ENCODE data around the gene IQSEC1.

Gene IQSEC1

DNA sequence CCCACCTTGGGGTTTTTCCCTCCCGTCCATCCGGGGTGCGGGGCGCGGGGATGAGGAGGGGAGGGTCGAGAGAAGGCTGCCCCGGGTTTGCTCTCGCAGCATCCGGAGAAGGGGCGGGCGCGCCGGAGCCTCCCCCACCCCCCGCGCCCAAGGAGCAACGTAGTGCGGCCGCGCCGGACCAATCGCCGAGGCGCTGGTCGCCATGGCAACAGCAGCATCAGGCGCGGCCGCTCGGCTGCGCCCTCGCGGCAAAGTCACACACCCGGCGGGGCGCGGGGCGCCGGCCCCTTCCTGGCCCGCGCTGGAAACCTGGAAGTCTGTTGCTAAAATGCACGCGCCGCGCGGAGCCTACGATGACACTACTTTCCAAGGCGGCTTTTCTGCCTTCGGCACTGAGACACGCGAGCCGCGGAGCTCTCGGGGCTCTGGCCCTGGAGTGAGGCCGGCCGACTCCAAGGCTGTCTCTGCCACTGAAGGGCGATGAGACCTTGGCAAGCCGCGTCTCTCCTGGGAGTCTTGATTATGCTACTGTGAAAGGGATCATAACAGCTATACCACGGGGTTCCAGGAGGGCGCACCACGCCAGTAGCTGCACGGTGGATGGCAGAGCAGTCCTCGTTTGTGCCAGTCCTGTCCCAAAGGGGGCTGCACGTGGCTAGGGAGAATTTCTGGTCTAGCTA lies at the start of gene IQSEC1:
Gene IQSEC1 (minus strand): TSS at position 104 of the 680 bp plus-strand sequence. CDS start 415 bp downstream, outside the sequence.
- no peak for DNase-seq

DNA sequence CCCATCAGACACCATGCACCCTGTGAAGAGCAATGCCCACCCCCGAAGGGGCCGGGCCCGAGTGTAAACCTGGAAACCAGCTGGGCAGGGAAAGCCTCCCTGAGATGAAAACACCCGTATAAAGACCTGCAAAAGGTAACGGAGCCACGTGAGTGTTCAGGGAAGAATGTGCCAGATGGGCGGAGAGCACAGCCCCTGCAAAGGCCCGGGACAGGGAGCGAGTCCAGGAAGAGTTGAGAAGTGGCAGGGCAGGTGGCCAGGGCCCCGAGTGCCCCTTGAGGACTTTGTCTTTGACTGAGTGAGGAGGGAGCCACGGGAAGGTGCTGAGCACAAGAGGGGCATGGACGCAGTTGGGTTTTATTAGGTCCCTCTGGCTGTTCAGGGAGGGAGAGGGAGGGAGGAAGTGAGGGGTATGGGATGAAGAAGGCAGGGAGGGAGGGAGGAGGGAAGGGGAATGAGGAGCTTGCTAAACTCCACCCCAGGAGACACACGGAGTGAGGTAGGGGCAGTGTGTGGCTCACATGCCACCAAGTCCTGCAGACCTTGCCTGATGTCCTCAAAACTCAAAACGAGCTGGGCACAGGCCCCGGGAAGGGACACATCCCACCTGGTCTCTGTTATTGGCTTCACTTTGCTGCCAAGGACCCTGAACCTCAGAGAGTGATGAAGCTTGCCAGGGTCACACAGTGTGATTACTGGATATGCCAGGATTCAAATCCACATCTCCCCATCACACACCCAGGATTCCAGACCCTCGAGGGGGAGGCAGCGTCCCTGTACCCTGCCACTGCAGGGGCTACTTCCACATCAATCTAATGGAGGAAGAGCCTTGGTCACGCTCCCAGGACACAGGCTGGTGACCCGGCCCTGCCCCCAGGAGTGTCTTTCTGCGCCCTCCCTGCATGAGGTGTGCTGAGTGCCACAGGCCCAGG lies 49.1 kb upstream of the IQSEC1 start:
- DNase-seq = no peak

DNA sequence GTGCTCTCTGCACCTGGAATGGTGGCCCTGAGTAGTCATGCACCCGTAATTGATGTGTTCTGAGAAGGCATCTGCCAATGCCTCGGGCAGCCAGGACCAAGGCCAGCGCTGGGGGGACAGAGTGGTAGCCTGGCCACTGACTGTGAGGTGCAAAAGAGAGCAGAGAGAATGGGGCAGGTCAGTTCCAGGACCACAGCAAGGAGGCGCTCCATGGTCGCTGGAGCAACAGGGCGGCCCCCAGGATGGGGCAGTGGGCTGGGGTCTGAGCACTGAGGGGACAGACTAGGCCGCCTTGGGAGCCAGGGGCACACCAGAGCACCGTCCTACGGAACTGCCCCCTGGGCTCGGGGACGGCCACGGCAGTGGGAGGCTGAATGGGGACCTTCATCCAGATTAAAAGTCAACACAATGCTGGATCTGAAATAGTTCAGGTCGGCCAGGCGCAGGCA lies 48.3 kb upstream of the IQSEC1 start:
- DNase-seq = no peak

DNA sequence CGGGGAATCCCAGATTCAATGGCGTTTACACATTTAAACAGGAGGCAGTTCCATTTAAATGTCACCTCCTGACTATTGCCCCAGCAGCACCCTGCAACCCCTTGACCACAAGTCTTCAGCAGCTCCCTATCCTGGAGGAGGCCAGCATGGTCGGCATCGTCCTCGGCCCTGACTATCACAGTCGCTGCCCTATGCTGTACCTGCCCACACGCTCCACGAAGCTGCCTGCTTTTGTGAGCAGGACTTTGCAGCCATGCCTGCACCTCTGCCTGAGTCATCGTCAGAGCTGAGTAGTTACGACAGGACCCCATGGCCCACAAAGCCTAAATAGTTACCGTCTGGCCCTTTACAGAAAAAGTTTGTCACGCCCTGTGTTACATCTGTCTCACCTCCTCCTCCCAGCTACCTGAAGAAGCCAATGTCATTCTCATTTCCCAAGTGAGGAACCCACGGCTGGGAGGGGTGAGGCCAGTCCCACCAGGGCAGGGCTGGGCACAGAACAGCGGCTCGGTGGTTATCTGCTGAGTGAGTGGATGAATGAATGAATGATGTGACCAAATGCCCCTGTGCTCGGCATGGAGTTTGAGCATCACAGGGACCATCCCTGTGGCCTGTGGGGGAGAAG lies 47.8 kb upstream of the IQSEC1 start:
- no peak for DNase-seq

DNA sequence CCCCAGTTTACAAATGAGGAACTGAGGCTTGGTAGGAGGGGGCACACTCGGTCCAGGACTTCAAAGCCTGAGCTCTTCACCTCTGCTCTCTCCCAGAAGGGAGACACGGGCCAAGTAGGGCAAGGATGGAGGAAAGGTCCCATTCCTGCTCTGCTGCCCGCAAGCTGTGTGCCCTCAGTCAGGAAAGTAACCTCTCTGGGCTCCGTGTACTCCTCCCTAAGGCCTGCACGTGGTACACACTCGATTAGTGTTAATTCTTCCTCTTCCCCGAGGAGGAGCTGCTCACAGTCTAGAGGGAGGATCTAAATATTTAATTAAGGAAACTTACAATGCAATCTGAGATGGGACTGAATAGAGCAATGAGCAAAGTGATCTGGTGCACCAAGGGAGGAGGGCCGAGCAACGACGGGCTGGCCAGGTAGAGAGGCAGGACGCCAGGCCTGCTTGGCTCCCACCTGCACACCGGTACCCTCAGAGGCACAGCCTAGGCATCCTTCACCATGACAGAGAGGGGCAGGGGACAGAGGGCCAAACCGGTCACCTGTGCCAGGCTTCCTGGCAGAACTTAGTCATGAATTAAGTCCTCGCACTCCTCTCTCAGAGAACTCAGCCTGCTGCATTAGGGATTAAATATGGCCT lies 47.2 kb upstream of the IQSEC1 start:
- DNase-seq = no peak

DNA sequence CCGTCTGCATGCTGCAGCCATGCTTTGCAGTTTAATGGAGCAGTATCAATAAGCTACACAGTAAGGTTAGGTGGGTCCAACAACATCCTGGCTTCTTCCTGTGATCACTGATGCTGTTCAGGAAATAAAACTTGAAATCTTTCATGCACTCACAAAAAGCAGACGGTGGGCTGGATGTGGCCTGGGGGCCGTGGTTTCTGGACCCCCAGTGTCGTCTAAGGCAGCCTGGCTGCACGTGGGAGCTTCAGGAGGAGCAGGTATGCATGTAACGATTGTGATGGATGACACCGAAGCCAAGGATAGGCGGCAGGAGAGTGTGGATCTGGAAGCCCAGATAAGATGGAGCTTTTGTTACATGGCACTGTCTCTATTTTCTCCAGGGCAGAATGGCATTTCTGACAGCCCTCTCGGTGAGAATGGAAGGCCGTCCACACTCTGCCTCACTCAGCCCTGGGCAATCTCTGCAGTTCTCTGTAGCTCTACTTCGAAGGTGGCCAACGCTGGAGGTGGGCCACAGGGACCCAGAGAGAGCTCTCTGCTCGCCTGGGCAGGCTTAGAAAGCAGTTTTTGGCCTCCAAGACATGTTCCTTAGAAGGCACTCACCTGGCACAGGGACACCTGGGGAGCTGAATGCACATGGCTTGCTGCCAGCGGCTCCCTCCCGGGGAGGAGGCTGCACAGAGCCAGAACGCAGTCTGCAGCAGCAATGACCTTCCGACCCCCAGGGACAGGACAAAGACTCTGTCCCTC lies 46.4 kb upstream of the IQSEC1 start:
- DNase-seq = no peak

DNA sequence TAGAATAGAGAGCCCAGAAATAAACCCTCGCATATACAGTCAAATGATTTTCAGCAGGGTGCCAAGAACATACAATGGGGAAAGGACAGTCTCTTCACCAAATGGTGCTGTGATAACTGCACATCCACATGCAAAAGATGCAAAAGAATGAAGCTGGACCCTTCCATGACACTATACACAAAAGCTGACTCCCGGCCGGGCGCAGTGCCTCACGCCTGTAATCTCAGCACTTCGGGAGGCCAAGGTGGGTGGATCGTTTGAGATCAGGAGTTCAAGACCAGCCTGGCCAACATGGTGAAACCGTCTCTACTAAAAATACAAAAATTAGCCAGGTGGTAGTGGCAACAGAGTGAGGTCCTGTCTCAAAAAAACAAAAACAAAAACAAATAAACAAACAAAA lies 43.2 kb upstream of the IQSEC1 start:
- no peak for DNase-seq

DNA sequence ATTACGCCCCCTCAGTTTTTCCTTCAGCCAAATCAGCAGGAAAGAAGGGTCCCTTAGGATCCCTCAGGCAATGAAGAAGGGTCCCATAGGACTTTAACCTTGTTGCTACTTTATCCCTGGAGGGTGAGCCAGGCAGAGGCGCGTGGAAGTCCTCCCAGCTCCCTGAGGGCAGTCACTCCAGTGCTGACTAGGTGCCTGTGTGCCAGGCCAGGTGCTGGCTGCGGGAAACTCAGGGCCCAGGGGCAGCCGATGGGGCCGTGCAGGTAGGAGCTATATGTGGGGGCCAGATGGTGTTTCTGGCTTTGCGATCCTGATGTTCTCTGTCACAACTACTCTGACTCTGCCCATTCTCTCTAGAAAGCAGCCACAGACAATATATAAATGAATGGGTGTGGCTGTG lies 42.8 kb upstream of the IQSEC1 start:
- DNase-seq = no peak

DNA sequence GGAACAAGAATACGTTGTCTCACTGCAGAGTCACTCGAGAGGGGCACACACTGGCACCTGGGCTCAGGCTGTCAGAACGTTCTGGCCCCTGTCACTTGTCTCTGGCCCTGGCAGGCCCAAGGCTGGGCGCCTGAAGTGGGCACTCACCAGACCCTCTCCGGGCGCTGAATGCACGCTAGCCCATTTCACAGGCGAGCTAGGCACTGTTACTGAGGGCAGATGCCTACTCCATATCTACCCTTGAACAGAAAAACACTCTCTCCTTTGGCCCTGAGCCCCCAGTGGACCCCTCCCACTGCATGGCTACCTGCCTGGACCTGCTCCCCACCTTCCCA lies 42.3 kb upstream of the IQSEC1 start:
- no peak for DNase-seq

DNA sequence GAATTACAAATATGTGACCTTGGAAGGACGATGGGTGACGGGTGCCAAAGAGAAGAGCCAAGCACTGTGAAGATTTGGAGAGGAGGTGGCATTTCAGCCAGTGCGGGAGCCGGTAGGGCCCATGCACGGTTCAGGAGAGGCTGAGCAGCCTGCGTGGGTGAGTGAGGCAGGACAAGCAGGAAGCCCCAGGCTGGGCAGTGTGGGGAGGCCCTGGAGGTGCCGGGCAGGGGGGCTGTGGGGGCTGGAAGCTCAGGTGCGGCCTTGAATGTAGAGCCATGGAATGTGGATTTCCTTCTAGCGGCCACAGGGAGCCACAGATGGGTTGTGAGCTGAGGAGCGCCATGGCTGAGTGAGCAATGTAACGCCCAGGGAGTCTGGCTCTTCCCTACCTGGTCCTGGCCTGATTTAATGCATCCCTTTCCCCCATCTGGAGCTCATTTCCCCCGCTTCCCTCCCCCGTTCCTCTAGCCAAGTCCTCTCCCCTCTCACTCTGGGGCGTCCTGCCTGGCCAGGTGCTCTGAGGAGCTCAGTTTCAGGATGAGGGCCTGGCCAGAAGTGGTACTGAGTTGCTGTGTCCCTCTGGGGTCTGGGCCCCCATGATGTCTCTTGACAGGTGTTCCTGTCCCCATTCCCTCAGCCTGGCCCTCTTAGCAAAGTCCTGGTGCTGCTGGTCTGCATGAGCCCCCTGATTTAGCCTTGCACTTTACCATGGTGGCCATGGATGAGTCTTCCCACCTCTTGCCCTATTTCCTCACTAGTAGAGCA lies 41.8 kb upstream of the IQSEC1 start:
- no peak for DNase-seq

DNA sequence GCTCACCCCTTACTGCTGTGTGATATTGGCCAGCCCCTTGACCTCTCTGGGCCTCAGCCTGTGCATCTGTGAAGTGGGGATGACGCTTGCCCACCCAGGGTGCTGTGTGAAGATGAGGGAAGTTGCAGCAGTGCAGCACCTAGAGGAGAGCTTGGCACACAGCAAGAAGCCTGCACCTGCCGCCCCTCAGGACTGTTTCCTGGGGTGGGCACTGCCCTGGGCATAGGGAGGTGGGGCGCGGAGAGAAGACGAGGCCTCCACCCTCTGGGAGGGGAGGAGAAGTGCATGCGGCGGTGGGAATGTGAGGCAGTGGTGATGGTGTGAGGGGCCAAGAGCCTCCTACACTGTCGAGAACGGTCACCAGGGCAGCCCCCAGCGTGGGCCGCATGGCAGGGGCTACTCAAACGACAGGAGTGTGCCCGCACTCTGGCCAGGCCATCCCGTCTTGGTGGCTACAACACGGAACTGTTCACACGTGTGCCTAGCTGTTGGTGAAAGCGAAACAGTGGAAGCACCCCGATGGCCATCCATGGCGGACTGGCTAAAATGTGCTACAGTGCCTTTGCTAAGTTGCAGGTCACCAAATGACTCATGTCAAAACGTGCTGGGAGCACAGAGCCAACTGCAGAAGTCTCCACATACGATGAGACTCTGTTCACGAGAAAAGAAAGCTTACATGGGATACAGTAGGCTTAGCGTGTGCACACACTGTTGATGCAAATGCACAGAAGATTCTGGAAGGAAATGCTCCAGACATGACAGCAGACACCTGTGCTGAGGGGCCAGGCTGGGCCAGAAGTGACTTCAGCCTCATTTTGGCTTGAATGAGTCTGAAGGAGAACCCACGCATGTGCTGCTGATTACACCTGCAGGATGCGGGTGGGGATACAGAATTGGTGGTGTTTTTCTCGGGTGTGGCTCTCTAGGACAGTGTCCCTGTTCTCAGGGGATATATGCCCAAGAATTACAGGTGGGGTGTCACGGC lies 40.4 kb upstream of the IQSEC1 start:
- no peak for DNase-seq

DNA sequence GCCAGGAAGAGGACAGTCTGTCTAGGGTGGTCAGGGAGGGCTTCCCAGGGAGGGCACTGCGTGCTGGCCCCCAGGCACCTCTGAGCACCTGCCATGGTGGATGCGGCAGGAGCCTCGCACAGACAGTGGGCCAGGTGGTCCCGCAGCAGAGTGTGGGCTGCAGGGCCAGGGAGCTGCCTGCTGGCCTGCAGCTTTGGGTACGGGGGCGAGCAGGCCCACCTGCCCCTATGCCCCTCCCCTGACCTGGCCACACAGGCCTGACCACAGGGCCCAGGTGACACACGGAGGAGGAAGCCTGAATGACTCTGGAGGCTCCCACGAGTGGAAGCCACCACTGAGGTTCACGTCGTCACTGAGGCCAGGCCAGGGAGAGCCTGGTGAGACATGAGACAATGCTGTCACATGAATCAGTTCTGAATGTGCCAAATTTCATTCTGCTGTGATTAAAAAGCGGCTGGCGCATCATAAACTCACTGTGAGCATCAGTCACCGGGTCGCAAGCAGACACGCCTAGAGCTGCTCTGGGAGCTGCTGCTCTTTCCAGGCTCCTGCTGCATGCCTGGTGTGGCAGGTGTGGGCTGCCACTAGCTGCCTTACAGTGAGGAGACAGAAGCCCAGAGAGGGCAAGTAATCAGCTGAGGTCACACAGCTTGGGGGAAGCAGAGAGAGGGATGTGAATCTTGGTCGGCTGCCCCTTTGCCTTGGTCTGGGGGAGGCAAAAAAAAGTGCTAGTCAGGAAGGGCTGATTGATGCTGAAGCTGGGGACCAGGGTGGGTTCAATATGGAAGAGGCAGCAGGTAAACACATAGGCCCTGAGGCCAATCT lies 39.5 kb upstream of the IQSEC1 start:
- DNase-seq = no peak

DNA sequence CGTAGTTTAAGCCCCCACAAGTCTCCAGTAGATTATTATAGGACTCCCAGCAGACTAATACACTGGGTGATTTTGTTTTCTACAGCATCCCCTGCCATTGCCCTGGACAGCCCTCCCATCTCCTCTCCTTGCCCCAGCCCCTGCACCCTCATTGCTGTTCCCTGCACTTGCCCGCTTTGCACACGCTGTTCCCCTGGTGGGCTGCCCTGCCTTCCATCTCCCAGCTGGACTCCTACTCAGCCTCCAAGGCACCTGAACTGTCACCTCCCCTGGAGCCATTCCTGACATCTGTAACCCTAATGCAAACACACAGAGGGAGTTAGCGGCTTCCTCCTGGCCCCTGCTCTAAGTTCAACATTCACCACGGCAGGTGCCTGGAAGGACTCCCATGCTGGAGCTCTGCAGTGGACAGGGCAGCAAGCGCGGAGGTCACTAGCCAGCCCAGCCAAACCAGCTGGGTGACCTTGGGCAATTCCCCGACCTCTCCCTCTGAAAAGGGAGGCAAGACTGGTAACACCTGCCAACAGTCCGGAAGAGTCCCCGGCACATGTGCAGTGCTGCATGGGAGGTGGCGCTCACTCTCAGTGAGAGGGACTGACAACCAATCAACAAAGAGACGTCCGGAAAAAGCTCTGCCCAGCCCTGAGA lies 38.8 kb upstream of the IQSEC1 start:
- no peak for DNase-seq

DNA sequence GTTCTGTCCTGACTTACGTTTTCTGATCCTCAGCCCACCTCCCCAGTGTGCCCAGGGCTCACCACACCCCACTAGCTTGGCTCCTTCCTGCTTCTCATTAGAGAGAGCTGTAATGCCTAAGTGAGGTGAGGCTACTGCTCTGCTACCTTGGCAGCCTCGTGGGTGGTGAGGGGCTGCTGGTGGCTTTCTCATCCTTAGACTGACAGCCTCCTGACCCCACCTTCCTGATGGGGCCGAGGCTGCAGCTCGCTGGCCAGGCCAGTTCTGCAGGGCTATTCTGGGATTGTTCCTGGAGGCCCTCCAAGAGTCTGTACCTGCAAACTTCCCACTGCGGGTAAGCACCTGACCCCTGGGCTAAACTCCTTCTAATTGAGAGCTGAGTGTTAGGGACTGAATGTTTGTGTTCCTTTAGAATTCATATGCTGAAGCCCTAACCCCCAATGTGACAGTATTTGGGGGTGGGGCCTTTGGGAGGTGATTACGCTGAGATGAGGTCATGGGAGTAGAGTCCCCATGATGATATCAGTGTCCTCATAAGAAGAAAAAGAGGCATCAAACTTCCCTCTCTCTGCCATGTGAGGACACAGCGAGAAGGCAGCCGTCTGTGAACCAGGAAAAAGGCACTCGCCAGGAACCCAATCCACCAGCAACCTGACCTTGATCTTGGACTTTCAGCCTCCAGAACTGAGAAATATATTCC lies 38.1 kb upstream of the IQSEC1 start:
- no peak for DNase-seq

DNA sequence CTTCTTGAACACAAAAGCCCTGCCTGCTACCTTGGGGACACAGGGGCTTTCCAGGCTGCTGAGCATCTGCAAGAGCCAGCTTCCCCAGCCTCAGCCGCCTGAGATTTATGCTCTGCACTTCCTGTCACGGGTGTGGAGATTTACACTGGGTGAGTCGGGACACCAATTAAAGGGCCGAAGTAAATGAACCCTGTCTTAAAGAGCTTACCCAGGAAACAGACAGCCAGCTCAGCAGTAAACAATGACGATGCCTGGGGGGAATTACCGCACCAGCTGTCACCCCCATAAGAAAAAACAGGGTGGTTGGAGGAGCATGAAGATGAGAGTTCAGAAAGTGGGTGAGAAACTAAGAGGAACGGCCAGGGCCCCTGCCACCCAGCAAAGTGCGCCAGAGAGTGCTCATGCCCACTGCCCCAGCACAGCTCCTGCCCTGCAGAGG lies 37.5 kb upstream of the IQSEC1 start:
- no peak for DNase-seq

DNA sequence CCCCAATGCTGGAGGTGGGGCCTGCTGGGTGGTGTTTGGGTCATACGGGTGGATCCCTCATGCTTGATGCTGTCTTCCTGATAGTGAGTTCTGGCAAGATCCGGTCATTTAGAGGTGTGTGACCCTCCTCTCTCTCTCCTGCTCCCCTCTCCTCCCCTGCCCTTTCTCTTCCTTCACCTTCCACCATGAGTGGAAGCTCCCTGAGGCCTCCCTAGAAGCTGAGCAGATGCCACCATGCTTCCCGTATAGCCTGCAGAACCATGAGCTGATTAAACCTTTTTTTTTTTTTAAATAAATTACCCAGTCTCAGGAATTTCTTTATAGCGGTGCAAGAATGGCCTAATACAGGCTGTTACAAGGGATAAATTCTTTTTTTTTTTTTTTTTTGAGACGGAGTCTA lies 36.3 kb upstream of the IQSEC1 start:
- no peak for DNase-seq

DNA sequence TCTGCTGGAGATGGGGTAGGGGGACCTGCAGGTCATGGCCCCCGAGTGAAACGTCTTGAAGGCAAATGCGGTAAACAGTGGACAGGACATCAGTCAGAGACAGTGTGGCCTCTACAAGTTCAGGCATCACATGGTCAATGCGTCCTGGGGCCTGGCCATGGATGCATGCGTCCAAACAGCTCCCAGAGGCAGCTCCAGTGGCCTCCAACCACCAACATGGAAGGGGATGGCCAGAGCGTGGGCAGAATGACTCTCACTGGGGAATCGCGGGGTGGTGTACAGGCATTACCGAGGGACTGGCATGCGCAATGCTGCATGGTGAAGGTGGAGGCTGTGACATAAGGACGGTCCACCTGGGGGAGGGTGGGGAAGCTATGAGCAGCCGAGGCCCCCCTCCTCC lies 35.6 kb upstream of the IQSEC1 start:
- DNase-seq = no peak

DNA sequence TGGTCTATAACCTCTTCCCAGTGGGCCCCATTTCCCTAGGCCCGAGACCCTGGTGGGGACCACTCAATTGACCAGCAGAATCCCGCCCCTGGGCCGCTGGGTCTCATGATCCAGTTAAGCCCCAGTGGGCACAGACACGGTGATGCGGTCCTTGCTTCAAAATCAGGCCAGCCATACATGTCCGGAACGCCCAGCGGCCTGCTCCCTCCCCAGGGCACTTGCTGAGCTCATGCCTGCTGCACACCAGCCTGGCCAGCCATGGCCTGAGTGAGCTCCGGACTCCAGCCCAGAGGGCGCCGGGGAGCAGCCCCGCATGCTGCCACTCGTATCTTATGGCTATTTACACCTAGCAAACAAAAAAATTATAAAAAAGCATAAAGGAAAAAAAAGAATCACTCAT lies 34.4 kb upstream of the IQSEC1 start:
- DNase-seq = no peak

All from T1000 (cell line).